HUDEP-2 (cell line): ENCODE data around the gene CCN2.

ENCODE experiments used
- DNase-seq, 76 experiments: peaks; one replicate each; lab custom pipeline; 2025; ENCODE audit not compliant: unreplicated experiment in 76 of 76; lab: John Stamatoyannopoulos, UW

Gene CCN2

GRCh38 chr6:131967948-131968347 lies 16.8 kb upstream of the CCN2 start:
- no peak for DNase-seq

- no peak for DNase-seq
These were observed 15.3 kb upstream of the CCN2 start for GRCh38 chr6:131966443-131966842.

GRCh38 chr6:131963063-131963462 lies 11.9 kb upstream of the CCN2 start:
- no peak for DNase-seq

- no peak for DNase-seq
These were observed 9.4 kb upstream of the CCN2 start for GRCh38 chr6:131960371-131961133.

GRCh38 chr6:131958542-131959470 lies 7.6 kb upstream of the CCN2 start:
- DNase-seq = no peak

- DNase-seq = no peak
These were observed 6.9 kb upstream of the CCN2 start for GRCh38 chr6:131958095-131958494.

GRCh38 chr6:131955876-131956275 lies 4.7 kb upstream of the CCN2 start:
- no peak for DNase-seq

GRCh38 chr6:131955192-131955591 lies 4.0 kb upstream of the CCN2 start:
- DNase-seq = no peak

GRCh38 chr6:131954775-131955107 lies 3.6 kb upstream of the CCN2 start:
- no peak for DNase-seq

GRCh38 chr6:131954059-131954774 lies 3.0 kb upstream of the CCN2 start:
- no peak for DNase-seq

- DNase-seq = no peak
These were observed 1.8 kb upstream of the CCN2 start for GRCh38 chr6:131952886-131953509.

- no peak for DNase-seq
These were observed 531 bp upstream of the CCN2 start for GRCh38 chr6:131951576-131952230.

GRCh38 chr6:131949909-131950766 lies 1.0 kb downstream of the CCN2 start:
- DNase-seq = peak in 11 of 76 experiments; percentile 5 to 24 (median 14)

GRCh38 chr6:131949620-131949908 lies 1.6 kb downstream of the CCN2 start:
- DNase-seq = no peak

GRCh38 chr6:131948692-131949619 lies 2.2 kb downstream of the CCN2 start:
- no peak for DNase-seq

- no peak for DNase-seq
These were observed 3.0 kb downstream of the CCN2 start for GRCh38 chr6:131947986-131948661.

- DNase-seq = no peak
These were observed 3.9 kb downstream of the CCN2 start for GRCh38 chr6:131946992-131947955.
